Measurements from ENCODE around the gene NLRP6.

GRCh38 chr11:235609-235996, 42.6 kb upstream of the NLRP6 start:
- TF ChIP-seq CEBPB (IDR thresholded peaks at IDR 0.05) (no peak), NFIC (IDR thresholded peaks at IDR 0.05) (no peak), RAD21 (IDR thresholded peaks at IDR 0.05; ENCODE audit: low read depth) (no peak), FOXM1 (IDR thresholded peaks at IDR 0.05; ENCODE audit: borderline replicate concordance, low read depth) (no peak), TAF1 (IDR thresholded peaks at IDR 0.05; ENCODE audit: low read depth) (no peak), MAX (IDR thresholded peaks at IDR 0.05) (no peak), EGR1 (IDR thresholded peaks at IDR 0.05) (no peak), CREB1 (IDR thresholded peaks at IDR 0.05; ENCODE audit: low read depth) (no peak), USF1 (IDR thresholded peaks at IDR 0.05) (no peak), YY1 (IDR thresholded peaks at IDR 0.05; ENCODE audit: low read depth) (no peak), EP300 (IDR thresholded peaks at IDR 0.05; ENCODE audit: borderline replicate concordance) (no peak), TEAD4 (IDR thresholded peaks at IDR 0.05) (no peak), REST (IDR thresholded peaks at IDR 0.05; ENCODE audit: low read depth) (no peak)

All from Ishikawa (cell line).